ENCODE data around the gene TSPAN19.
"Not testable (repeated sequence)": the region's sequence is repeated elsewhere in the genome, so short reads cannot be mapped to it uniquely, and the experiment has no call there.

TSPAN19 gene

GRCh38 chr12:85036234-85036707 lies at the start of gene TSPAN19, which contains the start of gene LRRIQ1:
TSS of gene TSPAN19 (minus strand) at chr12:85036277. CDS start at chr12:85029946, 6,331 bp downstream.
TSS of gene LRRIQ1 (plus strand) at chr12:85036351. CDS start at chr12:85038177, 1,826 bp downstream.
- DNase-seq: peak; percentile 93

DNA sequence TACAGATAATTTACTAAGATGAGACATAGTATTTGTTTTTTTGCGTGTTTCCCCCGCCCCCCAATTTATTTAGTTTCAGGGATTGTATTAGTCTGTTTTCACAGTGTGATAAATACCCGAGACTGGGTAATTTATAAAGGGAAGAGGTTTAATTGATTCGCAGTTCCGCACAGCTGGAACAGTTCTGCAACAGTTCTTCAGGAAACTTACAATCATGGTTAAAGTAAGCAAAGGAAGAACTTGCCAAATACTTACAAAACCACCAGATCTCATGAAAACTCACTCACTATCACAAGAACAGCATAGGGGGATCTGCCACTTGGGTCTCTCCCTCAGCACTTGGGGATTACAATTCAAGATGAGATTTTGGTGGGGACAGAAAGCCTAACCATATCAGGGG lies 49.0 kb upstream of the TSPAN19 start:
- no peak for DNase-seq

GRCh38 chr12:85076688-85077430 lies 40.8 kb upstream of the TSPAN19 start:
- peak; percentile 66 for DNase-seq

- DNase-seq: no peak
These were observed 36.7 kb upstream of the TSPAN19 start for GRCh38 chr12:85072826-85073225.

DNA sequence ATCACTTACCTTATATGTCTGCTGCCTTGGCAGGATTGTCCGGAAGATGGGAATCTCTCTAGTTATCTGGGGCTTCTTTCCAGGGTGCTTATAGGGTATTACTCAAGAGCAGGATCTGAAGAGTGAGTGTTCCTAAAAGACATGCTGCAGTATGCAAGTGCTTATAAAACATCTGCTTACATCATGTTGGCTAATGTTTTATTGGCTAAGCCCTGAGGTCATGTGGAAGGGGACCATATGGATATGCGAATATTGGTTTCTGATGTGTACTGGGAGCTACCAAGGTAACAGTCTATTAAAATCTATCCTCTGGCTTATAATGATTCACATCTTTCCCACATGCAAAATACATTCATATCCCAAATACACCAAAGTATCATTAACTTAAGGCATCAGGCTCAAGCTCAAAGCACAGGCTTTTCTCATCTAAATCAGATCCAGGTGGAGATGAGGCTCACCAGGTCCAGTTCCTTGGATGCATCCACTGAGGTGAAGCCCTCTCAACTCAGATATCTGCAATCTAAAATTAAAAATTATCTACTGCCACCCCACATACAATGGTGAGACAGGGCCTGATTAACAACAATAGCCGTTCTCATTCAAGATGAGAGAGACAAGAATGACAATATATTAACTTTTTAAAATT lies 29.9 kb upstream of the TSPAN19 start:
- no peak for DNase-seq

- DNase-seq: no peak
These were observed 24.8 kb upstream of the TSPAN19 start for GRCh38 chr12:85060916-85061315.

- no peak for DNase-seq
These were observed 23.5 kb upstream of the TSPAN19 start for GRCh38 chr12:85059594-85059993.

DNA sequence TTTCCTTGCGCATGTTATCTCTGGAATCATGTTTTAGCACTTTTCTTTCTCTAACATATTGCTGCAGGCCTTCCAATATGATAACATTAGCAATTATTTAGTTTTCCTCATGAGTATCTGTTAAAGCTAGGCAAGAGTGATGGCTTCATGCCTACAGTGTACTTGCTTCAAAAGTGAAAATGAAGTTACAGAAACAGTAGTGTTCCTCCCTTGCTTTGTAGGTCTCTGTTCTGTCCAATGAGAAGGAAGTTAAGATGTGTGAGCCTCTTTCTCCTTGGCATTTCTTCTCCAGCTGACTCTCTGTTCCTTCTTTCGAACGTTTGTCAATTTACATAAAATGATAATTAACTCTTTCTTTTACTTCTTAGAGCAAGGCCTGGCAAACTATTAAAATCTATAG lies 22.3 kb upstream of the TSPAN19 start:
- no peak for DNase-seq

GRCh38 chr12:85057370-85057963 lies 21.4 kb upstream of the TSPAN19 start:
- DNase-seq: peak; percentile 49

GRCh38 chr12:85043829-85044228 lies 7.8 kb upstream of the TSPAN19 start:
- no peak for DNase-seq

DNA sequence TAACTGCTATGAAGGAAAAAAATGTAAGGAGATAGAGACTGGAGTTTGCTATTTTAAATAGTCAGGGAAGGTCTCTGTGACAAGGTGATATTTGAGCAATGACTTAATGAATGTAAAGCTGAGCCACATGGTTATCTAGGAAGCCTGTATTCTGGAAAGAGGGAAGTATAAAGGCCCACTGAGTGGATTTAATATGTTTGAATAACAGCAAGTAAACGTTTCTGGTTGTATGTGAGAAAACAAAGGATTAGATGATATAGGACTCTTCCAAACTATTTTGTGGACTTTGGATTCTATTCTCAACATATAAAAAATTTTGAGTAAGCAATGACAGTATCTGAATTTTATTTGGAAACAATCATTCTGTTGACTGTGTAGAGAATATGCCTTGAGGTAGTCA lies 5.3 kb upstream of the TSPAN19 start:
- DNase-seq: no peak

GRCh38 chr12:85036733-85037132 lies 656 bp upstream of the TSPAN19 start:
- DNase-seq: no peak

GRCh38 chr12:85029456-85029855 lies 6.6 kb downstream of the TSPAN19 start:
- DNase-seq: peak; percentile 22

- no peak for DNase-seq
These were observed 18.0 kb downstream of the TSPAN19 start for GRCh38 chr12:85018098-85018497.

DNA sequence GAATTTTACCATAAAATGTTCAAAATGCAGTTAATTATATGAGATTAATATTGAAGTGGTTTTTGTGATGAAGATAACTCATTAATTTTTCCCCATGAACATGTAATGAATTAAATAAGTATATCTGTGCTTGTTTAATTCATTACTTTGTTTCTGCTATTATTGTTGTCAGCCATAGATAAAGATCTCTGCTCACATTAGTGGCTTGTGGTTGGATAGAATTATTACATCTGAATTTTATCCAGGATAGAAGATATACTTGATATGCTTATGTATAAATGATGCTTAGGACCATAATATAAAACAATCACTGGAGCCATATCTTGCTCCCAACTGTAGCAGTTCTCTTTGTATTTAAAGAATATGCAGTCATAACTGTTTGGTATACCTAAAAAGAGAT lies 18.5 kb downstream of the TSPAN19 start:
- no peak for DNase-seq

DNA sequence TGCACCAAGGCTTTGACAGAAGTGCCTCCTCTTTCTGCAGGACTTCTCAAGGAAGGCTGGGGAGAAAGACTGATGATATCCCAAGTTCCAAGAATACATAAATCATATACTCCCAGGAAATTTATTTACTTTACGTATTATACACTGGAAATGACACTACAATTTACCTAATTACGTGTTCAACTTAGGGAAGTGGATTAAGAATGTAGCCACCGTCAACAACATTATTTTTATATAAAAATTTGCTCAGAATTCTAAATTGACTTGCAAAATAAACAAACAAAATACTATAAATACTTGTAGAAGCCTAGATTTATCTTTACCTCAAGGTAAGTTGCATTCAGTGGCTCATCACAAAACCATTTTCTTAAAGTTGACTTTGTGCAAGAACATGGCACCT lies 18.9 kb downstream of the TSPAN19 start:
- no peak for DNase-seq

DNA sequence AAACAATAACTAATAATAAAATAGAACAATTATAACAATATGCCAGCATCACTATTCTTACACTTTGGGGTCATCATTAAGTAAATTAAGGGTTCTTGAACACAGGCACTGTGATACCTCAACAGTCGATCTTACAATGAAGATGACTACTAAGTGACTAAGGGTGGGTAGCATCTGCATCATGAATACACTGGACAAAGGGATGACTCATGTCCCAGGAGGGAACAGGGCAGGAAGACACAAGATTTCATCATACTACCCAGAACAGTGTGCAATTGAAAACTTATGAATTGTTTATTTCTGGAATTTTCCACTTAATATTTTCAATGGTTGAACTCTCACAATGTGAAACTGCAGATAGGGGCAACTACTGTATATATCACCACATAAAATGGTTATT lies 19.7 kb downstream of the TSPAN19 start:
- no peak for DNase-seq

- no peak for DNase-seq
These were observed 28.2 kb downstream of the TSPAN19 start for GRCh38 chr12:85007836-85008235.

DNA sequence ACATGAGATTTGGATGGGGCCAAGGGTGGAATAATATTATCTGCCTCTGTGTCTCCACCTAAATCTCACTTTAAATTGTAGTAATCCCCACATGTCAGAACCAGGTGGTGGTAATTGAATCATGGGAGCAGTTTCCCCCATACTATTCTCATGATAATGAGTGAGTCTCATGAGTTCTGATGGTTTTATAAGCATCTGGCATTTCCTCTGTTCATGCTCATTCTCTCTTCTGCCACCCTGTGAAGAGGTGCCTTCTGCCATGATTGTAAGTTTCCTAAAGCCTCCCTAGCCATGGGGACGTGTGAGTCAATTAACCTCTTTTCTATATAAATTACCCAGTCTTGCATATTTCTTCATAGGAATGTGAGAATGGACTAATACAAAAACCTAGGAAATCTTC lies 29.9 kb downstream of the TSPAN19 start:
- no peak for DNase-seq

DNA sequence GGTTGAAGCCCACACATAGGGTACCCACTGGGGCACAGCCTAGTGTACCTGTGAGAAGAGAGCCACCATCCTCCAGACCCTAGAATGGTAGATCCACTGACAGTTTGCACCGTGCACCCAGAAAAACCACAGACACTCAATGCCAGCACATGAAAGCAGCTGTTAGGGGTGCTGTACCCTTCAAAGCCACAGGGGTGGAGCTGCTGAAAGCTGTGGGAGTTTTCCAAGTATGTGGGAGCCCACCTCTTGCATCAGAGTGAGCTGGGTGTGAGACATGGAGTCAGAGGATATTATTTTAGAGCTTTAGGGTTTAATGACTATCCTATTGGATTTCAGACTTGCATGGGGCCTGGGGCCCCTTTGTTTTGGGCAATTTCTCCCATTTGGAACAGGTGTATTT lies 30.5 kb downstream of the TSPAN19 start:
- no peak for DNase-seq

DNA sequence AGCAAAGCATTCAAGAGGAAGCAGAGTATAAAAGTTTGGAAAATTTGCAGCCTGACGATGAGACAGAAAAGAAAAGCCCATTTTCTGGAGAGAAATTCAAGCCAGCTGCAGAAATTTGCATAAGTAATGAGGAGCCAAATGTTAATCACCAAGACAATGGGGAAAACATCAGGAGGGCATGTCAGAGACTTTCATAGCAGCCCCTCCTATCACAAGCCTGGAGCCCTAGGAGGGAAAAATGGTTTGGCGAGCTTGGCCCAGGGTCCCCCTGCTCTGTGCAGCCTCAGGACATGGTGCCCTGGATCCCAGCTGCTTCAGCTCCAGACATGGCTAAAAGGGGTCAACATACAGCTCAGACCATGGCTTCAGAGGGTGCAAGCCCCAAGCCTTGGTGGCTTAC lies 31.0 kb downstream of the TSPAN19 start:
- not testable (repeated sequence) for DNase-seq

GRCh38 chr12:85004204-85004603 lies 31.9 kb downstream of the TSPAN19 start:
- DNase-seq: no peak

- DNase-seq: no peak
These were observed 33.2 kb downstream of the TSPAN19 start for GRCh38 chr12:85002778-85003296.

DNA sequence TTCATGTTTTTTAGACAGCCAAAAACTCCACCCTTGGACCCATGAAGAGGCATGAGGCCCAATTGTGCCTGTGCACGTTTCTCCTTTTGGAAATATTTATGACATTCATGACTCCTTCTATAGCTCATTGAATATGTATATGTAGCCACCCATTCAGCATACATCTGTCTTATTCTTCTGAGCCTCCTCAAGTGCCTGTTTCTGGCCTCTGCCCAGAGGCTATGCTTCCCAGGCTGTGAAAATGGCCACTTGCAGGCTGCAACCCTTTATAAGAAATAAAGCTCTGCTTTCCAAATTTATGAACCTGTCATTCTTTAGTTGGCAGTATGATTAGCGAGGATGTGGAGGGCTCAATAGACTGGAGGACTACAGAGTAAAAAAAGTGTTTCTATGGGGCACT lies 35.3 kb downstream of the TSPAN19 start:
- no peak for DNase-seq
